ENCODE results near the gene UQCRC1.

GRCh38 chr3:48562367-48563095 is 46.9 kb downstream of the UQCRC1 start:
- TF ChIP-seq EZH2phosphoT487 (IDR thresholded peaks at IDR 0.05; ENCODE audit: low read length) (no peak), CTCF (IDR thresholded peaks at IDR 0.05; ENCODE audit: low read length) (no peak)
